Measurements from ENCODE around the gene HNRNPF.
"Not testable (repeated sequence)": the region's sequence is repeated elsewhere in the genome, so short reads cannot be mapped to it uniquely, and the experiment has no call there.

Gene HNRNPF

GRCh38 chr10:43393606-43394360, 15.2 kb downstream of the HNRNPF start:
- H3K36me3 ChIP-seq (ENCODE audit: control insufficient read depth in 2 of 2, insufficient read depth in 1 of 2, low read length in 2 of 2) = peaks cover 34 to 77% of the 10 kb centered on the region in 2 experiments
- no peaks in the 10 kb centered on the region for H3K9me3 ChIP-seq (ENCODE audit: control insufficient read depth, insufficient read depth, low read depth, low read length)
- ChIA-PET CTCF (interaction anchor here (0.6 to 0.7 kb wide), 2 partner anchors 66 to 319 kb away, joined by 3 read pairs; no protein-coding TSS in a partner anchor), POLR2A (interaction anchor here (1.4 kb wide), 1 partner anchor 15 kb away, joined by 3 read pairs; the partner anchor contains the start of gene HNRNPF)
- TF ChIP-seq ZNF529 (tag by site-specific recombination; IDR thresholded peaks at IDR 0.05; ENCODE audit: insufficient replicate concordance) (no peak), ZNF114 (tag by site-specific recombination; IDR thresholded peaks at IDR 0.05) (no peak), EGR2 (tag by site-specific recombination; IDR thresholded peaks at IDR 0.05; ENCODE audit: low read depth) (no peak), ZNF629 (tag by site-specific recombination; IDR thresholded peaks at IDR 0.05) (no peak), ZNF433 (tag by site-specific recombination; IDR thresholded peaks at IDR 0.05; ENCODE audit: low read depth) (no peak), ZNF792 (tag by site-specific recombination; IDR thresholded peaks at IDR 0.05) (no peak), BCL11A (tag by site-specific recombination; IDR thresholded peaks at IDR 0.05; ENCODE audit: low read depth) (no peak), SCRT2 (tag by site-specific recombination; IDR thresholded peaks at IDR 0.05) (no peak)
- H3K4me1 ChIP-seq (ENCODE audit: control insufficient read depth, insufficient read depth, low read length) = no peaks in the 10 kb centered on the region; the same call in 1 of the 2 replicates
- H3K4me3 ChIP-seq (ENCODE audit: low read depth, low read length) = no peak overlapping the region
- H3K27ac ChIP-seq (ENCODE audit: extremely low read depth, low read depth, low read length) = no peak overlapping the region

- CTCF ChIA-PET = interaction anchor here (0.6 kb wide), 1 partner anchor 67 kb away, joined by 3 read pairs; no protein-coding TSS in a partner anchor
- POLR2A ChIA-PET; H3K4me3 ChIP-seq (ENCODE audit: low read depth, low read length); H3K27ac ChIP-seq (ENCODE audit: extremely low read depth, low read depth, low read length); H3K4me1 ChIP-seq (ENCODE audit: control insufficient read depth, insufficient read depth, low read length); H3K9me3 ChIP-seq (ENCODE audit: control insufficient read depth, insufficient read depth, low read depth, low read length): not testable (repeated sequence)
- peaks cover 38 to 83% of the 10 kb centered on the region in 2 experiments for H3K36me3 ChIP-seq (ENCODE audit: control insufficient read depth in 2 of 2, insufficient read depth in 1 of 2, low read length in 2 of 2)
These were observed 15.8 kb downstream of the HNRNPF start for GRCh38 chr10:43393186-43393585.

DNA sequence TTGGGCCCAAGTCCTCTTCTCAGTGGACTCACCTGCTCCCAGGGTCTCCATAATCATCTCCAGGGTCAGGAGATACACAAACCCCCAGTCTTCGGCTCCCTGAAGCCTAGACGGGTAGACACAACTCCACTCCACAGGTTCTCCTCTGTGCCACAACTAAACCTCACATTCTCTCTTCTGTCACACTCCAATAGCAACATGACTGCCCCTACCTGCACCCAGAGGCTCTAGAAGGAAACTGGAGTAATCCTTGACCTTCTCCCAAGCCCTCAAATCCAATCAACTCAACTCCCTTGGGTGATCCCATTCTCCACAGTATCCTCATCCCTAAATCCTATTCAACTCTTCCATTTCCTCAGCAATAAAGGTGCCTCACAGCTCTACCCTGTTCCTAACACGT, 16.2 kb downstream of the HNRNPF start:
- Histone ChIP-seq H3K36me3 (ENCODE audit: control insufficient read depth in 2 of 2, insufficient read depth in 1 of 2, low read length in 2 of 2) (peaks cover 42 to 87% of the 10 kb centered on the region in 2 experiments), H3K4me1 (ENCODE audit: control insufficient read depth, insufficient read depth, low read length) (no peaks in the 10 kb centered on the region), H3K9me3 (ENCODE audit: control insufficient read depth, insufficient read depth, low read depth, low read length) (no peaks in the 10 kb centered on the region), H3K4me3 (ENCODE audit: low read depth, low read length) (no peak overlapping the region), H3K27ac (ENCODE audit: extremely low read depth, low read depth, low read length) (no peak overlapping the region)
- ChIA-PET POLR2A (no interaction called here), CTCF (interaction anchor here (0.7 kb wide), 1 partner anchor 163 kb away, joined by 4 read pairs; no protein-coding TSS in a partner anchor)
- TF ChIP-seq, protein P1, sequence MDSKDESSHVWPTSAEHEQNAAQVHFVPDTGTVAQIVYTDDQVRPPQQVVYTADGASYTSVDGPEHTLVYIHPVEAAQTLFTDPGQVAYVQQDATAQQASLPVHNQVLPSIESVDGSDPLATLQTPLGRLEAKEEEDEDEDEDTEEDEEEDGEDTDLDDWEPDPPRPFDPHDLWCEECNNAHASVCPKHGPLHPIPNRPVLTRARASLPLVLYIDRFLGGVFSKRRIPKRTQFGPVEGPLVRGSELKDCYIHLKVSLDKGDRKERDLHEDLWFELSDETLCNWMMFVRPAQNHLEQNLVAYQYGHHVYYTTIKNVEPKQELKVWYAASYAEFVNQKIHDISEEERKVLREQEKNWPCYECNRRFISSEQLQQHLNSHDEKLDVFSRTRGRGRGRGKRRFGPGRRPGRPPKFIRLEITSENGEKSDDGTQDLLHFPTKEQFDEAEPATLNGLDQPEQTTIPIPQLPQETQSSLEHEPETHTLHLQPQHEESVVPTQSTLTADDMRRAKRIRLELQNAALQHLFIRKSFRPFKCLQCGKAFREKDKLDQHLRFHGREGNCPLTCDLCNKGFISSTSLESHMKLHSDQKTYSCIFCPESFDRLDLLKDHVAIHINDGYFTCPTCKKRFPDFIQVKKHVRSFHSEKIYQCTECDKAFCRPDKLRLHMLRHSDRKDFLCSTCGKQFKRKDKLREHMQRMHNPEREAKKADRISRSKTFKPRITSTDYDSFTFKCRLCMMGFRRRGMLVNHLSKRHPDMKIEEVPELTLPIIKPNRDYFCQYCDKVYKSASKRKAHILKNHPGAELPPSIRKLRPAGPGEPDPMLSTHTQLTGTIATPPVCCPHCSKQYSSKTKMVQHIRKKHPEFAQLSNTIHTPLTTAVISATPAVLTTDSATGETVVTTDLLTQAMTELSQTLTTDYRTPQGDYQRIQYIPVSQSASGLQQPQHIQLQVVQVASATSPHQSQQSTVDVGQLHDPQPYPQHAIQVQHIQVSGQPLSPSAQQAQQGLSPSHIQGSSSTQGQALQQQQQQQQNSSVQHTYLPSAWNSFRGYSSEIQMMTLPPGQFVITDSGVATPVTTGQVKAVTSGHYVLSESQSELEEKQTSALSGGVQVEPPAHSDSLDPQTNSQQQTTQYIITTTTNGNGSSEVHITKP (tag by site-specific recombination; IDR thresholded peaks at IDR 0.05) = no peak
- TF ChIP-seq ZNF658 (tag by site-specific recombination; IDR thresholded peaks at IDR 0.05) (no peak), EGR2 (tag by site-specific recombination; IDR thresholded peaks at IDR 0.05; ENCODE audit: low read depth) (no peak), SETDB1 (IDR thresholded peaks at IDR 0.05; ENCODE audit: insufficient read length, low read length) (no peak)

DNA sequence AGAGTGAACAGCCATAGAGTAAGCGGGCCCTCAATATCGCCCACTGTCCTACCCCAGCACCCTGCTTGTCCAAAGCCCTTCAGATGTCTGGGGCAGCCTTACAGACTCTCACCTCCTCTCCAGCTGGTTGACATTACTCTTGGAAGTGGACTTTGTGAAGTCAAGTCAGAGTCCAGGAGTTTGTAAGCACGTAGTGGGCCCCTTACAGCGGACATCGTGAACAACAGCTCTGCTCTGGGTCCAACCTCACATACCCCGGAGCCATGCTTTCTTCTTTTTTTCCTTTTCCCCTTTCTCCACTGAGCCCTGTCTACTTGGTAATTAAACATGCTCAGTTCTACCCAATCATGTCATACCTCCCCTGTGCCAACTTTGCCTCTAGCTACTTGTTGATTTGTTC, 17.5 kb downstream of the HNRNPF start:
- ChIA-PET POLR2A (no interaction called here), CTCF (interaction anchor here (0.5 kb wide), 1 partner anchor 44 kb away, joined by 3 read pairs; no protein-coding TSS in a partner anchor)
- Histone ChIP-seq H3K9me3 (ENCODE audit: control insufficient read depth, insufficient read depth, low read depth, low read length) (no peaks in the 10 kb centered on the region), H3K4me3 (ENCODE audit: low read depth, low read length) (no peak overlapping the region), H3K4me1 (ENCODE audit: control insufficient read depth, insufficient read depth, low read length) (no peaks in the 10 kb centered on the region), H3K36me3 (ENCODE audit: control insufficient read depth in 2 of 2, insufficient read depth in 1 of 2, low read length in 2 of 2) (peaks cover 43 to 100% of the 10 kb centered on the region in 2 experiments), H3K27ac (ENCODE audit: extremely low read depth, low read depth, low read length) (no peak overlapping the region)
- TF ChIP-seq ZNF544 (tag by site-specific recombination; IDR thresholded peaks at IDR 0.05) = no peak
- no peak for TF ChIP-seq KLF10 (tag by site-specific recombination; IDR thresholded peaks at IDR 0.05)
- TF ChIP-seq, protein P2, sequence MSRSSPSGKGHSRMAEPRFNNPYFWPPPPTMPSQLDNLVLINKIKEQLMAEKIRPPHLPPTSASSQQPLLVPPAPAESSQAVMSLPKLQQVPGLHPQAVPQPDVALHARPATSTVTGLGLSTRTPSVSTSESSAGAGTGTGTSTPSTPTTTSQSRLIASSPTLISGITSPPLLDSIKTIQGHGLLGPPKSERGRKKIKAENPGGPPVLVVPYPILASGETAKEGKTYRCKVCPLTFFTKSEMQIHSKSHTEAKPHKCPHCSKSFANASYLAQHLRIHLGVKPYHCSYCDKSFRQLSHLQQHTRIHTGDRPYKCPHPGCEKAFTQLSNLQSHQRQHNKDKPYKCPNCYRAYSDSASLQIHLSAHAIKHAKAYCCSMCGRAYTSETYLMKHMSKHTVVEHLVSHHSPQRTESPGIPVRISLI (tag by site-specific recombination; IDR thresholded peaks at IDR 0.05) = 0 out of 2 replicates have a peak, but pooled peaks have one; percentile 3
- no peak for TF ChIP-seq ZNF585B (tag by site-specific recombination; IDR thresholded peaks at IDR 0.05)
- no peak for TF ChIP-seq ZNF530 (tag by site-specific recombination; IDR thresholded peaks at IDR 0.05; ENCODE audit: low read depth)
- TF ChIP-seq SCRT1 (tag by site-specific recombination; IDR thresholded peaks at IDR 0.05; ENCODE audit: borderline replicate concordance) = 0 out of 2 replicates have a peak, but pooled peaks have one; percentile 47
- TF ChIP-seq ZNF660 (tag by site-specific recombination; IDR thresholded peaks at IDR 0.05) = no peak
- TF ChIP-seq ZNF560 (tag by site-specific recombination; IDR thresholded peaks at IDR 0.05; ENCODE audit: borderline replicate concordance) = no peak
- no peak for TF ChIP-seq ZNF624 (tag by site-specific recombination; IDR thresholded peaks at IDR 0.05)
- no peak for TF ChIP-seq OVOL3 (tag by site-specific recombination; IDR thresholded peaks at IDR 0.05)

All from HEK293 (cell line).